PFSK-1 (cell line): Measurements from ENCODE around the gene MAGI1.

Experiments used
- FOXP2 ChIP-seq: optimal IDR thresholded peaks from 2 replicates; pipeline ENCODE3; 2011; ENCODE audit warnings: borderline replicate concordance, control low read depth, inconsistent platforms; ENCODE audit not compliant: insufficient read depth; ENCODE audit errors: extremely low read length, extremely low read depth
- POLR2AphosphoS5 ChIP-seq: IDR thresholded peaks from 2 replicates; pipeline ENCODE4 v1.6.1; 2012; ENCODE audit warnings: low read depth, mild to moderate bottlenecking, control low read depth, low read length, moderate library complexity
- REST ChIP-seq, 2 experiments: IDR thresholded peaks; 2 replicates each; pipeline versions ENCODE4 v1.6.1 to v1.8.0; 2011 to 2012; ENCODE audit warnings: low read depth in 2 of 2, low read length in 2 of 2, control low read depth in 1 of 2, inconsistent platforms in 1 of 2, mild to moderate bottlenecking in 1 of 2, moderate library complexity in 1 of 2; ENCODE audit not compliant: insufficient read depth in 1 of 2
- SIN3A ChIP-seq: IDR thresholded peaks from 2 replicates; pipeline ENCODE4 v1.6.1; 2012; ENCODE audit warnings: mild to moderate bottlenecking, low read length, moderate library complexity, borderline replicate concordance; ENCODE audit not compliant: insufficient read depth
- TAF1 ChIP-seq: IDR thresholded peaks from 2 replicates; pipeline ENCODE4 v1.6.1; 2012; ENCODE audit warnings: low read length, control low read depth, borderline replicate concordance; ENCODE audit not compliant: insufficient read depth

MAGI1 gene

GRCh38 chr3:65767551-65767950 is 271.2 kb downstream of the MAGI1 start:
- TF ChIP-seq TAF1 = no peak
- TF ChIP-seq REST (IDR thresholded peaks at IDR 0.05; ENCODE audit: insufficient read depth in 1 of 2, low read depth in 2 of 2, low read length in 2 of 2) = no peak
- TF ChIP-seq FOXP2 = no peak
- no peak for TF ChIP-seq SIN3A
- TF ChIP-seq POLR2AphosphoS5 = no peak

- TF ChIP-seq SIN3A (no peak), REST (IDR thresholded peaks at IDR 0.05; ENCODE audit: insufficient read depth in 1 of 2, low read depth in 2 of 2, low read length in 2 of 2) (no peak), FOXP2 (no peak), POLR2AphosphoS5 (no peak)
These were observed 276.5 kb downstream of the MAGI1 start for GRCh38 chr3:65762235-65762580.

DNA sequence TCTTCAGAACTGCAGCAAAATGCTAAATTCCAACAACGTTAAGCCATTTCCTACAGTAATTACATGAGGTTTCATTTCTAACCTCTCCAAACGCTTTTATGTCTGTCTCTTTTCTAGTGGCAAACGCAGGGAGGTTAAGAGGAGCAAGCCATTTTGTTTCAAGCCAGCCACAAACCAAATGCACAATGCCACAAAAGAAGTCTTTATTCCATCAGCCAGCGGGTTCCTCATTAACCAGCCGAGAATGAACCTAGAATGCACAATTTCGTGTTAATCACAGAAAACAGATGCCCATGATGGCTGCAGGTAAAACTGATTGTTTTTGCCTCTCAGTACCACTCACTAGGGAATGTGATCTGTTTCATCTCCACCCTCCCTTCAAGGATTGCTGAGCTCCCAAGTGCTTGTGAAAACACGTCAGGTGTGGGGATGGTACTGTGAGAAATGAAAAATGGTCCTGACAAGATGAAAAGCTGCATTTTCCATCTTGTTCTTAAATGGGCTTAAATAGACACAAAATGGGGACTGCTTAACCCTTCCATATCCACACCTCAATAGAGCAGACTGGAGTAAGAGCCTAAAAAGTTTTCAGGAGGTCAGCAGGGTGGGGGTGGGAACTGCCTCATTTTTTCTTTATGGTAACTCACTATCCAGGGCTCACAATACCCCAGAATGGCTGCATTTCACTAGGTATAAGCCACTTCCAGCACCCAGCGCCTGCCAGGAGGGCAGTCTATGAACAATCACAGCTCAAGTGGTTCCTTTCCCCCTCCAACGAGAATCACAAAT is 277.1 kb downstream of the MAGI1 start:
- TF ChIP-seq POLR2AphosphoS5 (no peak), TAF1 (no peak), REST (IDR thresholded peaks at IDR 0.05; ENCODE audit: insufficient read depth in 1 of 2, low read depth in 2 of 2, low read length in 2 of 2) (no peak), SIN3A (no peak), FOXP2 (no peak)

GRCh38 chr3:65758876-65759598 is 279.7 kb downstream of the MAGI1 start:
- TF ChIP-seq SIN3A (no peak), TAF1 (no peak), REST (IDR thresholded peaks at IDR 0.05; ENCODE audit: insufficient read depth in 1 of 2, low read depth in 2 of 2, low read length in 2 of 2) (no peak), POLR2AphosphoS5 (no peak), FOXP2 (no peak)
